ENCODE measurements around the gene ADGRL3. TPM values are rescaled to one million over a fixed set of nuclear protein-coding genes. Genes with fewer than 3 reads are reported as not detected.
"Not testable (repeated sequence)": the region's sequence is repeated elsewhere in the genome, so short reads cannot be mapped to it uniquely, and the experiment has no call there.

Gene ADGRL3
- total RNA-seq, 1 donor: under 0.01 TPM

DNA sequence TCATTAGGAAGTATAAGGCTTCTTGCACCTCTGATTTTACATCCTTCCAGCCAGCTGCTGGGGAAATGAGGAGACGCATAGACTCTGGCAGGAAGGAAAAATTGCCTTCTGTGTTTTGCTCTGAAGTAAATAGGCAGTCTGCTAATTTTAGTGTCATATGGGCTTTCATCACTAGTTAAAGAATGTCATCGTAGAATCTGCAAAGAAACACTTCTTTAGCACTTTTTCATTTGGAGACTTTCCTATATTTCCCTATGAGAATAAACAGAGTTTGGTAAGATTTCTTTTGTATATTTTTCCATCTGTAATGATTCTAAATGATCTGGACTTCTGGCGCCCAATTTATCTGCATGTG is 3.3 kb downstream of the ADGRL3 start:
- TF ChIP-seq, protein P1, sequence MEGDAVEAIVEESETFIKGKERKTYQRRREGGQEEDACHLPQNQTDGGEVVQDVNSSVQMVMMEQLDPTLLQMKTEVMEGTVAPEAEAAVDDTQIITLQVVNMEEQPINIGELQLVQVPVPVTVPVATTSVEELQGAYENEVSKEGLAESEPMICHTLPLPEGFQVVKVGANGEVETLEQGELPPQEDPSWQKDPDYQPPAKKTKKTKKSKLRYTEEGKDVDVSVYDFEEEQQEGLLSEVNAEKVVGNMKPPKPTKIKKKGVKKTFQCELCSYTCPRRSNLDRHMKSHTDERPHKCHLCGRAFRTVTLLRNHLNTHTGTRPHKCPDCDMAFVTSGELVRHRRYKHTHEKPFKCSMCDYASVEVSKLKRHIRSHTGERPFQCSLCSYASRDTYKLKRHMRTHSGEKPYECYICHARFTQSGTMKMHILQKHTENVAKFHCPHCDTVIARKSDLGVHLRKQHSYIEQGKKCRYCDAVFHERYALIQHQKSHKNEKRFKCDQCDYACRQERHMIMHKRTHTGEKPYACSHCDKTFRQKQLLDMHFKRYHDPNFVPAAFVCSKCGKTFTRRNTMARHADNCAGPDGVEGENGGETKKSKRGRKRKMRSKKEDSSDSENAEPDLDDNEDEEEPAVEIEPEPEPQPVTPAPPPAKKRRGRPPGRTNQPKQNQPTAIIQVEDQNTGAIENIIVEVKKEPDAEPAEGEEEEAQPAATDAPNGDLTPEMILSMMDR (IDR thresholded peaks at IDR 0.05; ENCODE audit: insufficient read depth, low read length): no peak
- no peak for DNase-seq (ENCODE audit: low read depth)
- no peak overlapping the region for H3K4me3 ChIP-seq (ENCODE audit: low read depth, low read length)

DNA sequence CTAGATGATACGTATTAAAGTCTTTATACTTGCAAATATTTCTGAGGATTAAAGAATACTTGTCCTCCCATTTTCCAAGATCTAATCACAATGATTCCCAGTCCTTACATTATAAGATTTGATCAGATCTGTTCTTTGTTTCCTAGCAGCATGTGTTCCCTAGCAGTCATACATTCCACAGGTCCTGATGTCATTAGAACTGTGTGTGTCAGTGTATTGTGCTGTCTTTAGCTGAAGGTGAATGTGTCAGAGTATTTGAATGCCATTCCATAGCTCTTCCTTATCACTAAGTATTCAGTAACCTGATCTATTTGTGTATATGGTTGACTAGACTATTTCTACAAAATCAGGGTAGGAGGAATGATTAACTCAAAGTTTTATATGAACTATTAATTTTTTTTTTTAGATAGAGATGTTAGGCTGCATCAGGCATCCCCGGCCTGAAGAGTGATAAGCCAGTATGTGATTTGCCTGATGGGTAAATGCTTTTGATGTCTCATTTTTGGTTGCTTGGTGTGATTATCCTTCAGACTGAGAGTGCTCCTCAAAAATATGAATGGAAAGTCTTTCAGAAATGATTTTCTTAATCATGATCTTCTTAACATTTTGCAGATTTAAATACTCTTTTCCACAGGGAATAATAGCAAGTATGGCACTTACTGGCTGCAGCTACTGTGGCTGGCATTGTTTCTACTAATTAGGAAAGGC is 4.4 kb downstream of the ADGRL3 start:
- no peak for DNase-seq (ENCODE audit: low read depth)
- H3K4me3 ChIP-seq (ENCODE audit: low read depth, low read length): no peak overlapping the region
- TF ChIP-seq, protein P1 (IDR thresholded peaks at IDR 0.05; ENCODE audit: insufficient read depth, low read length): no peak

DNA sequence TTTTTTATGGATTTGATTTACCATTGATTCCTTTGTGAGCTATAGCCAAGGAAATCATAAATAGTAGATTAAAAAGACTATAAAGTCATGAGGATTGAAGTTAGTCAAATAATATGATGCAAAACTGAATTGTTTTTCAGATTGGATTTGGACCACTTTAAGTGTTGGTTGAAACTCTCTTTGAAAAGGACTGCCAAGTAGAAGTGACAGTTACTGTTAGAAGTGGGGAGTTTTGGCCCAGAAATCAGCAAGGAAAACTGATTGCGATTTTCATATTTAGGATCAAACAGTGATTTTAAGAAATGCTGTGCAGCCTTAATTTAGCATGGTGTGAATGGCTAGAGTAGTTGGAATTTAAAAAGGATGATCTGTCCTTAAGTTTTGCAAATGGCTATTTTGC is 4.9 kb downstream of the ADGRL3 start:
- TF ChIP-seq, protein P1 (IDR thresholded peaks at IDR 0.05; ENCODE audit: insufficient read depth, low read length): no peak
- H3K4me3 ChIP-seq (ENCODE audit: low read depth, low read length): no peak overlapping the region
- no peak for DNase-seq (ENCODE audit: low read depth)

DNA sequence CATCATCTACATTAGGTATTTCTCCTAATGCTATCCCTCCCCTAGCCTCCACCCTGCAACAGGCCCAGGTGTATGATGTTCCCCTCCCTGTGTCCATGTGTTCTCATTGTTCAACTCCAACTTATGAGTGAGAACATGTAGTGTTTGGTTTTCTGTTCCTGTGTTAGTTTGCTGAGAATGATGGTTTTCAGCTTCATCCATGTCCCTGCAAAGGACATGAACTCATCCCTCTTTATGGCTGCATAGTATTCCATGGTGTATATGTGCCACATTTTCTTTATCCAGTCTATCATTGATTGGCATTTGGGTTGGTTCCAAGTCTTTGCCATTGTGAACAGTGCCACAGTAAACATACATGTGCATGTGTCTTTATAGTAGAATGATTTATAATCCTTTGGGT is 7.0 kb downstream of the ADGRL3 start:
- H3K4me3 ChIP-seq (ENCODE audit: low read depth, low read length); DNase-seq (ENCODE audit: low read depth): not testable (repeated sequence)

DNA sequence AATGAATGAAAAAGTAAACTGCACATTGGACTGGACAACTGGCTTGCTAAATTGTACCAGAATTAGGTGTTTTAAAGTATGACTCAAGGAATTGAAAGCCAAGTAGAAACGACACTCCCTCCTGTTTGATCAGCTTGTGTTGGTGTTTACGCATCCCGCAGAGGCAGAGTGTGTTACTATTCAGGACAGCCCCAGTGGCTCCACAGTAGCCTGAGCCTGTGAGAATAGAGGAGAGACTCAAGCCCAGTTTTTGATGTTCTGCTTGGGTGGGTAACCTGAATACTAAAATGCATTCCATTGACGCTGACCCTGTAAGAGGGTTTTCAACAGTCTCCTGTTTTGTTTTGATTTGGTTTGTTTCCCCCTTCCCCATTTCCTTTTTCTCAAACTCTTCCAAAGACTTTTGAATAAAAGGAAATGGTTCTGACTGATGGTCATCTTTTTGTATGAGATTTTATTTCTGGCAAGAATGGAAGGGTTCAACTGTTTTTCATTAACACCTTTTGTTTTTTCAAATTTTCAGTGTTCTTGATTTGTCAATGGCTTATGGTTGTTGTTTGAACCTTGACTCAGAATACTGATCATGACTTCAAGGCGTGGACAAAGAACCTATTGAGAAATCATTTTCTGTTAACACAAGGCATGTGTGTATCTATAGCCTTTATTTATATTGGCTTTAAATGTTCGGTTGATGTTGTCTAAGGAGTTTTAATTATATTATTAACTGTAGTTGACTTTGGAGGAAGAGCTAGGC is 10.2 kb downstream of the ADGRL3 start:
- no peak for DNase-seq (ENCODE audit: low read depth)
- H3K4me3 ChIP-seq (ENCODE audit: low read depth, low read length): no peak overlapping the region
- TF ChIP-seq, protein P1 (IDR thresholded peaks at IDR 0.05; ENCODE audit: insufficient read depth, low read length): no peak

DNA sequence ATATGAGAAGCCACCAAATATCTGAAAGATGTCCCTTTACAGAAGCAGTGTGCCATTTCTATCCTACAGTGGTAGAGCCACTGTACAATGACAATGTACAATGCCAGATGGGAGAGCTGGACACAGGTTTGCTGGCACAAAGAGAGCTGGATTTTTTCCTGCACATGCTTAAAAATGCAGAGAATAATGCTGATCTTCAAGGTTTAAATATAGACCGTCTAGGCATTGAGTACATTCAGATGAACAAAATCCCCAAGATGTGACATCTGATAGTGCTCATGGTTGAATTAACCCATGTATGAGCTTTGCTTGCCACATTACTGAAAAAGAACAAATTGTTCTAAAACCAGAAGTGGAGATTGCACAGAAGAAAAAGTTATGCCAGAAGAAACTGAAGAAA is 11.7 kb downstream of the ADGRL3 start:
- no peak for DNase-seq (ENCODE audit: low read depth)
- H3K4me3 ChIP-seq (ENCODE audit: low read depth, low read length): no peak overlapping the region
- TF ChIP-seq, protein P1 (IDR thresholded peaks at IDR 0.05; ENCODE audit: insufficient read depth, low read length): no peak

DNA sequence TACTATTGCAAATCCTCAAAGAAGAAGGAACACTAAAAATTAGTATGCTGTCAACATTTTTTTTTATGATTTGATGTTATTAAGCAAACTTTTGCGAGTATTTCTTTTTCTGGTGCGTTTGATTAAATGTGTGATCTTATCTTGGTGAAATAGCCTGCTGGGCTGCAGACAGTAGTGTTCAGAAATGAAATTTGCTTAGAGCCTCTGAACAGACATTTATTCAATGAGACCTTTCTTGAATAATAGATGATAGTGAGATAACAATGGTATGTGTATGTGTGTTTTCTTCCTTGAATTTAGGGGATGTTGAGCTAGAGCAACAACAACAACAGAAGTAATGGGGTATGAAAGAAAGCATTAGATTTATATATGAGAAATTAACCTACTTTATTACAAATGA is 12.7 kb downstream of the ADGRL3 start:
- DNase-seq (ENCODE audit: low read depth): no peak
- TF ChIP-seq, protein P1 (IDR thresholded peaks at IDR 0.05; ENCODE audit: insufficient read depth, low read length): no peak
- no peak overlapping the region for H3K4me3 ChIP-seq (ENCODE audit: low read depth, low read length)
